Fibroblast of lung (primary cell): ENCODE data around the gene PLEKHA7. TPM values are rescaled to one million over a fixed set of nuclear protein-coding genes. Genes with fewer than 3 reads are reported as not detected.

Experiments used
- DNase-seq, 2 donors: peaks; one replicate each; pipeline versions ENCODE4 v3.0.0 to v3.0.0-alpha.2; 2010; ENCODE audit warnings: low read depth in 2 of 2
- H2AFZ ChIP-seq: 2 replicates; pipeline ENCODE4 v1.5.1; 2012; ENCODE audit warnings: low read length, control low read depth, inconsistent platforms
- H3K27ac ChIP-seq: 2 replicates; pipeline ENCODE4 v1.5.1; 2011; ENCODE audit warnings: low read length, control low read depth; ENCODE audit not compliant: insufficient read depth
- H3K27me3 ChIP-seq: 2 replicates; pipeline ENCODE4 v1.5.1; 2011; ENCODE audit warnings: mild to moderate bottlenecking, low read length; ENCODE audit not compliant: control insufficient read depth, insufficient read depth
- H3K36me3 ChIP-seq: 2 replicates; pipeline ENCODE4 v1.5.1; 2011; ENCODE audit warnings: low read length; ENCODE audit not compliant: control insufficient read depth, insufficient read depth
- H3K4me1 ChIP-seq: 2 replicates; pipeline ENCODE4 v1.5.1; 2011; ENCODE audit warnings: low read length; ENCODE audit not compliant: control insufficient read depth, insufficient read depth; ENCODE audit errors: extremely low read depth
- H3K4me2 ChIP-seq: 2 replicates; pipeline ENCODE4 v1.5.1; 2011; ENCODE audit warnings: low read length, control low read depth; ENCODE audit not compliant: insufficient read depth; ENCODE audit errors: extremely low read depth
- H3K4me3 ChIP-seq, 4 experiments: fragments of 200-600 bp in 1 of 4; sonication (generic) in 1 of 4; replicated peaks in 1 of 4; 2 replicates each; pipeline ENCODE4 v1.5.1; 2011 to 2016; ENCODE audit warnings: low read length in 4 of 4, low read depth in 3 of 4, mild to moderate bottlenecking in 3 of 4, control low read depth in 2 of 4, inconsistent platforms in 1 of 4, mixed read lengths in 1 of 4; ENCODE audit not compliant: insufficient read depth in 1 of 4; ENCODE audit errors: control extremely low read depth in 1 of 4
- H3K79me2 ChIP-seq: 2 replicates; pipeline ENCODE4 v1.5.1; 2012; ENCODE audit warnings: mild to moderate bottlenecking, low read length, inconsistent platforms; ENCODE audit not compliant: control insufficient read depth, insufficient read depth
- H3K9ac ChIP-seq: 2 replicates; pipeline ENCODE4 v1.5.1; 2011; ENCODE audit warnings: mild to moderate bottlenecking, low read length, control low read depth; ENCODE audit not compliant: insufficient read depth
- H3K9me3 ChIP-seq: 2 replicates; pipeline ENCODE4 v1.5.1; 2012; ENCODE audit warnings: low read depth, low read length; ENCODE audit not compliant: control insufficient read depth, insufficient read depth
- H4K20me1 ChIP-seq: 2 replicates; pipeline ENCODE4 v1.5.1; 2011; ENCODE audit warnings: low read length; ENCODE audit not compliant: control insufficient read depth, insufficient read depth; ENCODE audit errors: extremely low read depth
- CTCF ChIP-seq, 2 donors: IDR thresholded peaks in 1 of 2; conservative IDR thresholded peaks in 1 of 2; 1 replicate in 1 of 2; 2 replicates in 1 of 2; pipeline ENCODE4 v1.5.1; 2011 to 2012; ENCODE audit warnings: low read length in 2 of 2, control low read depth in 1 of 2, inconsistent platforms in 1 of 2, low read depth in 1 of 2, mild to moderate bottlenecking in 1 of 2
- EZH2 ChIP-seq: IDR thresholded peaks from 2 replicates; pipeline ENCODE4 v1.5.1; 2012; ENCODE audit warnings: low read length, control low read depth, mild to moderate bottlenecking; ENCODE audit errors: missing control alignments
- polyA plus RNA-seq, 2 donors: library from polyadenylated mRNA; depleted of rRNA in 1 of 2; stranded (reverse) in 1 of 2; unstranded in 1 of 2; fragments of >200 nt; gene quantifications; 2 replicates each; pipeline ENCODE4 v1.2.1, GENCODE V29; 2011 to 2012; ENCODE audit warnings: missing spikeins in 1 of 2
- total RNA-seq: library from RNA; depleted of rRNA; stranded (reverse); fragments of >200 nt; gene quantifications from 2 replicates; pipeline ENCODE4 v1.2.1, GENCODE V29; 2014

PLEKHA7 gene
- total and polyA plus RNA-seq, 2 donors (not counting 1 experiment from before 2014, with no cell fraction given), result 0.11 to 0.17 TPM

DNA sequence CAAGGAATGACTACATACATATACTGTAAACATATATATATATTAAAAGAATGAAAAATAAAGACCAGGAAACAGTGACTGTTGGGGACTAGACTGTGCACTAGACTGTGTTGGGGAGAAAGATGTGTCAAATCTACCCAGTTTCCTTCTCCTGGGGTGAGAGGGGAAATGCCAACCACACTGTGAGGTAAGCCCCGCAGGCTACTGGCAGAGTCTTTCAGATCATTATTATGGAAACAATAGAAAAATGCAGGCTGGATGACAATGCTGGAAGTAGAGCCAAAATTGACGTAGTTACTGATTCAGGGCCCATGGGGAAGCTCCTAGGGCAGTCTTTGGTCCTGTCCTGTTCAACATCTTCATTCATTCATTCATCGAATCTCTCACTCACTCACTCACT, 174.4 kb downstream of the PLEKHA7 start:
- no peak overlapping the region for H2AFZ ChIP-seq
- H3K27me3 ChIP-seq, result no peaks in the 10 kb centered on the region
- DNase-seq, result no peak
- H3K36me3 ChIP-seq, result no peaks in the 10 kb centered on the region
- no peak overlapping the region for H3K4me3 ChIP-seq
- no peaks in the 10 kb centered on the region for H3K4me1 ChIP-seq
- H3K9ac ChIP-seq, result no peak overlapping the region
- no peak overlapping the region for H3K27ac ChIP-seq
- peaks cover 1% of the 10 kb centered on the region for H4K20me1 ChIP-seq
- no peak overlapping the region for H3K4me2 ChIP-seq
- TF ChIP-seq CTCF (conservative IDR thresholded peaks at IDR 0.05 in 1 of 2, IDR thresholded peaks at IDR 0.05 in 1 of 2; ENCODE audit: low read depth in 1 of 2, low read length in 2 of 2) (no peak), EZH2 (no peak)
- H3K79me2 ChIP-seq, result no peaks in the 10 kb centered on the region
- no peaks in the 10 kb centered on the region for H3K9me3 ChIP-seq

DNA sequence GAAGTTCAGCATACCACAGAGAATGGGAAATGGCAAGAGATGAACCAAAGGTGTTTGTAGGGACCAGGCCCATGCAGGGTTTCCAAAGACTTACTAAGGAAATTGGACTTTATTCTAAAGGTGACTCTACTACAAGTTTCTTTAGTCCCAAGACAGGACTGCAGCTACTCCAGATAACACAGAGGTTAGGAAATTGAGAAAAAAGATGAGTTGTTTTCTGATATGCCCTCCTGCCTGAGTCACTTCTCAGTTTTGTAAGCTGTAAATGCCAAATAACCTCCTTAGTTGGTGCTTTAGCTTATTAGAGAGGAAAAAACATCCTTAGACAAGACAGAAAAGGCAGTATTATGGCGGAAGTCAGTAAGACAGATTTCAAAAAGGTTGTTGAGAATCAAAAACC, 179.8 kb downstream of the PLEKHA7 start:
- DNase-seq, result no peak
- no peaks in the 10 kb centered on the region for H3K4me1 ChIP-seq
- peaks cover 2% of the 10 kb centered on the region for H3K27me3 ChIP-seq
- no peak overlapping the region for H3K9ac ChIP-seq
- H4K20me1 ChIP-seq, result no peaks in the 10 kb centered on the region
- H3K9me3 ChIP-seq, result no peaks in the 10 kb centered on the region
- no peak overlapping the region for H2AFZ ChIP-seq
- H3K27ac ChIP-seq, result no peak overlapping the region
- H3K36me3 ChIP-seq, result no peaks in the 10 kb centered on the region
- no peak for TF ChIP-seq EZH2
- no peak for TF ChIP-seq CTCF (conservative IDR thresholded peaks at IDR 0.05 in 1 of 2, IDR thresholded peaks at IDR 0.05 in 1 of 2; ENCODE audit: low read depth in 1 of 2, low read length in 2 of 2)
- H3K79me2 ChIP-seq, result no peaks in the 10 kb centered on the region
- no peak overlapping the region for H3K4me2 ChIP-seq
- H3K4me3 ChIP-seq, result no peak overlapping the region

- H3K4me2 ChIP-seq, result no peak overlapping the region
- no peak for DNase-seq
- H3K9ac ChIP-seq, result no peak overlapping the region
- peaks cover 2% of the 10 kb centered on the region for H3K27me3 ChIP-seq
- no peak overlapping the region for H3K27ac ChIP-seq
- H3K9me3 ChIP-seq, result no peaks in the 10 kb centered on the region
- H3K4me3 ChIP-seq, result no peak overlapping the region
- H3K79me2 ChIP-seq, result no peaks in the 10 kb centered on the region
- no peak overlapping the region for H2AFZ ChIP-seq
- no peaks in the 10 kb centered on the region for H4K20me1 ChIP-seq
- no peaks in the 10 kb centered on the region for H3K4me1 ChIP-seq
- TF ChIP-seq CTCF (conservative IDR thresholded peaks at IDR 0.05 in 1 of 2, IDR thresholded peaks at IDR 0.05 in 1 of 2; ENCODE audit: low read depth in 1 of 2, low read length in 2 of 2) (no peak), EZH2 (no peak)
- H3K36me3 ChIP-seq, result no peaks in the 10 kb centered on the region
Observed at GRCh38 chr11:16833026-16833425, 181.2 kb downstream of the PLEKHA7 start.
